Gastrocnemius medialis (tissue), 4 donors: ENCODE measurements around the gene NOL4L.
"Not testable (repeated sequence)": the region's sequence is repeated elsewhere in the genome, so short reads cannot be mapped to it uniquely, and the experiment has no call there.

ENCODE experiments used
- CTCF ChIP-seq, 5 experiments: fragments of 450-650 bp in 3 of 5; fragments of 200-600 bp in 2 of 5; sonication (generic) in 2 of 5; IDR thresholded peaks in 4 of 5; conservative IDR thresholded peaks in 1 of 5; 1 replicate in 4 of 5; 2 replicates in 1 of 5; pipeline ENCODE4 v1.5.1; 2016 to 2019; ENCODE audit warnings: antibody characterized with exemption in 5 of 5, mild to moderate bottlenecking in 3 of 5, moderate library complexity in 3 of 5
- POLR2A ChIP-seq, 2 donors: fragments of 450-650 bp; IDR thresholded peaks; one replicate each; pipeline ENCODE4 v1.6.1; 2017; ENCODE audit warnings: antibody characterized with exemption in 2 of 2, mild to moderate bottlenecking in 2 of 2, moderate library complexity in 2 of 2

- TF ChIP-seq CTCF (IDR thresholded peaks at IDR 0.05 in 4 of 5, conservative IDR thresholded peaks at IDR 0.05 in 1 of 5); POLR2A (IDR thresholded peaks at IDR 0.05): not testable (repeated sequence)
Observed at GRCh38 chr20:32578062-32578461, 7.1 kb downstream of the NOL4L start.
